Neural cell (in vitro differentiated cells): ENCODE data around the gene POT1. TPM values are rescaled to one million over a fixed set of nuclear protein-coding genes. Genes with fewer than 3 reads are reported as not detected.

ENCODE experiments used
- H2AFZ ChIP-seq: fragments of 200-600, 300-800 bp; sonication (generic), shearing (Covaris generic); 2 replicates; pipeline ENCODE4 v1.6.0; 2014; ENCODE audit warnings: low read depth, mild to moderate bottlenecking, antibody characterized with exemption, low read length, moderate library complexity
- H3F3A ChIP-seq: fragments of 200-600 bp; shearing (Covaris generic); 2 replicates; pipeline ENCODE4 v1.6.1; 2016; ENCODE audit warnings: mild to moderate bottlenecking, moderate library complexity, mixed read lengths, antibody characterized with exemption, low read length; ENCODE audit not compliant: insufficient read depth, poor library complexity, severe bottlenecking
- H3K27ac ChIP-seq: fragments of 200-600, 300-800 bp; sonication (generic), shearing (Covaris generic); 2 replicates; pipeline ENCODE4 v1.5.1; 2014; ENCODE audit warnings: mild to moderate bottlenecking, low read length, moderate library complexity
- H3K27me3 ChIP-seq: fragments of 300-800, 200-600 bp; sonication (generic), shearing (Covaris generic); 2 replicates; pipeline ENCODE4 v1.6.0; 2014; ENCODE audit warnings: mild to moderate bottlenecking, low read depth, low read length, moderate library complexity; ENCODE audit not compliant: insufficient read depth
- H3K36me3 ChIP-seq: fragments of 300-800, 200-600 bp; sonication (generic), shearing (Covaris generic); 2 replicates; pipeline ENCODE4 v1.5.1; 2014; ENCODE audit warnings: mild to moderate bottlenecking, antibody characterized with exemption, low read length, moderate library complexity; ENCODE audit not compliant: insufficient read depth
- H3K4me2 ChIP-seq: fragments of 300-800, 200-600 bp; sonication (generic), shearing (Covaris generic); 2 replicates; pipeline ENCODE4 v1.6.0; 2014; ENCODE audit warnings: mild to moderate bottlenecking, low read length
- H3K4me3 ChIP-seq: fragments of 300-800, 200-600 bp; sonication (generic), shearing (Covaris generic); 2 replicates; pipeline ENCODE4 v1.5.1; 2014; ENCODE audit warnings: mild to moderate bottlenecking, low read length, moderate library complexity
- H3K79me2 ChIP-seq: fragments of 200-600 bp; shearing (Covaris generic); replicated peaks from 2 replicates; pipeline ENCODE4 v1.6.0; 2014; ENCODE audit warnings: mild to moderate bottlenecking, low read length, moderate library complexity; ENCODE audit not compliant: insufficient read depth
- H3K9ac ChIP-seq: fragments of 300-800, 200-600 bp; sonication (generic), shearing (Covaris generic); 2 replicates; pipeline ENCODE4 v1.6.1; 2016; ENCODE audit warnings: mild to moderate bottlenecking, low read length, mixed read lengths
- H3K9me2 ChIP-seq: fragments of 200-600 bp; shearing (Covaris generic); 2 replicates; pipeline ENCODE4 v1.6.1; 2016; ENCODE audit warnings: mild to moderate bottlenecking, low read length, mixed read lengths; ENCODE audit not compliant: insufficient read depth
- H3K9me3 ChIP-seq: fragments of 200-600, 300-800 bp; sonication (generic), shearing (Covaris generic); 2 replicates; pipeline ENCODE4 v1.6.1; 2016; ENCODE audit warnings: mild to moderate bottlenecking, mixed run types, low read length, moderate library complexity, mixed read lengths
- H4K20me1 ChIP-seq: fragments of 200-600 bp; shearing (Covaris generic); 2 replicates; pipeline ENCODE4 v1.6.1; 2016; ENCODE audit warnings: mild to moderate bottlenecking, mixed run types; ENCODE audit not compliant: insufficient read depth
- CTCF ChIP-seq: fragments of 450-650 bp; IDR thresholded peaks from 2 replicates; pipeline ENCODE4 v1.5.1; 2014; ENCODE audit warnings: antibody characterized with exemption, mild to moderate bottlenecking, moderate library complexity; ENCODE audit not compliant: poor library complexity, severe bottlenecking
- EP300 ChIP-seq: fragments of 450-650 bp; conservative IDR thresholded peaks from 2 replicates; pipeline ENCODE4 v1.6.1; 2014; ENCODE audit warnings: antibody characterized with exemption, mild to moderate bottlenecking, moderate library complexity; ENCODE audit not compliant: poor library complexity, severe bottlenecking
- EZH2 ChIP-seq: fragments of 200-600, 300-800 bp; shearing (Covaris generic), sonication (generic); IDR thresholded peaks from 2 replicates; pipeline ENCODE4 v1.6.1; 2014; ENCODE audit warnings: antibody characterized with exemption, low read length, borderline replicate concordance, mild to moderate bottlenecking; ENCODE audit not compliant: insufficient read depth, poor library complexity, severe bottlenecking
- MXI1 ChIP-seq: fragments of 450-650 bp; conservative IDR thresholded peaks from 2 replicates; pipeline ENCODE4 v1.6.1; 2014; ENCODE audit warnings: antibody characterized with exemption, mild to moderate bottlenecking; ENCODE audit not compliant: poor library complexity, severe bottlenecking
- POLR2AphosphoS5 ChIP-seq: IDR thresholded peaks from 2 replicates; pipeline ENCODE4 v1.6.1; 2012
- RAD21 ChIP-seq: fragments of 450-650 bp; conservative IDR thresholded peaks from 2 replicates; pipeline ENCODE4 v1.6.1; 2014; ENCODE audit warnings: antibody characterized with exemption, mild to moderate bottlenecking, moderate library complexity
- REST ChIP-seq: IDR thresholded peaks from 2 replicates; pipeline ENCODE4 v1.6.1; 2012; ENCODE audit warnings: borderline replicate concordance
- SMC3 ChIP-seq: fragments of 450-650 bp; conservative IDR thresholded peaks from 2 replicates; pipeline ENCODE4 v1.6.1; 2014; ENCODE audit warnings: antibody characterized with exemption, mild to moderate bottlenecking, moderate library complexity; ENCODE audit not compliant: poor library complexity
- TAF1 ChIP-seq: IDR thresholded peaks from 2 replicates; pipeline ENCODE4 v1.6.1; 2012; ENCODE audit warnings: low read depth
- polyA plus RNA-seq: library from polyadenylated mRNA; depleted of rRNA; stranded (reverse); fragments of >200 nt; gene quantifications from 2 replicates; pipeline ENCODE4 v1.2.3, GENCODE V29; 2014

Gene POT1
- polyA plus RNA-seq, 1 donor from 2014 or later = 19.3 TPM

- H3K36me3 ChIP-seq = no peaks in the 10 kb centered on the region
- no peak overlapping the region for H3K27ac ChIP-seq
- H3K9me2 ChIP-seq = no peaks in the 10 kb centered on the region
- H4K20me1 ChIP-seq = no peaks in the 10 kb centered on the region
- no peaks in the 10 kb centered on the region for H3F3A ChIP-seq
- no peak overlapping the region for H3K4me2 ChIP-seq
- no peaks in the 10 kb centered on the region for H3K27me3 ChIP-seq
- no peak overlapping the region for H3K9ac ChIP-seq
- no peak for TF ChIP-seq TAF1
- TF ChIP-seq RAD21 = no peak
- TF ChIP-seq SMC3 = no peak
- no peaks in the 10 kb centered on the region for H3K79me2 ChIP-seq
- no peaks in the 10 kb centered on the region for H3K9me3 ChIP-seq
- no peak overlapping the region for H2AFZ ChIP-seq
- no peak overlapping the region for H3K4me3 ChIP-seq
Observed at GRCh38 chr7:124843336-124843735, 86.3 kb downstream of the POT1 start.

- H3K9me2 ChIP-seq = no peaks in the 10 kb centered on the region
- no peak overlapping the region for H3K9ac ChIP-seq
- no peaks in the 10 kb centered on the region for H3K79me2 ChIP-seq
- H2AFZ ChIP-seq = no peak overlapping the region
- H4K20me1 ChIP-seq = no peaks in the 10 kb centered on the region
- H3K4me3 ChIP-seq = no peak overlapping the region
- H3K36me3 ChIP-seq = no peaks in the 10 kb centered on the region
- TF ChIP-seq TAF1 (no peak), MXI1 (no peak), CTCF (peak; percentile 65), SMC3 (peak; percentile 68), RAD21 (peak; percentile 73), POLR2AphosphoS5 (no peak)
- H3K27ac ChIP-seq = no peak overlapping the region
- no peaks in the 10 kb centered on the region for H3F3A ChIP-seq
- H3K4me2 ChIP-seq = no peak overlapping the region
- no peaks in the 10 kb centered on the region for H3K27me3 ChIP-seq
- H3K9me3 ChIP-seq = no peaks in the 10 kb centered on the region
Observed at GRCh38 chr7:124840435-124840834, 89.2 kb downstream of the POT1 start.

- no peaks in the 10 kb centered on the region for H4K20me1 ChIP-seq
- no peak overlapping the region for H3K4me3 ChIP-seq
- H2AFZ ChIP-seq = no peak overlapping the region
- no peak overlapping the region for H3K9ac ChIP-seq
- H3F3A ChIP-seq = no peaks in the 10 kb centered on the region
- H3K9me2 ChIP-seq = no peaks in the 10 kb centered on the region
- H3K36me3 ChIP-seq = no peaks in the 10 kb centered on the region
- H3K79me2 ChIP-seq = no peaks in the 10 kb centered on the region
- H3K9me3 ChIP-seq = no peaks in the 10 kb centered on the region
- H3K27me3 ChIP-seq = no peaks in the 10 kb centered on the region
- H3K4me2 ChIP-seq = no peak overlapping the region
- TF ChIP-seq TAF1 = no peak
- TF ChIP-seq CTCF = no peak
- no peak for TF ChIP-seq EP300
- no peak for TF ChIP-seq MXI1
- TF ChIP-seq REST = no peak
- no peak for TF ChIP-seq EZH2
- TF ChIP-seq POLR2AphosphoS5 = no peak
- no peak for TF ChIP-seq SMC3
- no peak for TF ChIP-seq RAD21
- no peak overlapping the region for H3K27ac ChIP-seq
Observed at GRCh38 chr7:124839687-124840086, 89.9 kb downstream of the POT1 start.
